HG03457 (cell line): ENCODE results near the gene ZFYVE9.

Experiments used
- ATAC-seq: cut with Tn5 transposase; IDR thresholded peaks from one replicate; pipeline ENCODE4 v1.9.1; 2021; ENCODE audit warnings: moderate number of reproducible peaks; ENCODE audit not compliant: unreplicated experiment

ZFYVE9 gene

GRCh38 chr1:52238474-52238873 lies 96.6 kb downstream of the ZFYVE9 start:
- ATAC-seq, result no peak

- no peak for ATAC-seq
Observed at GRCh38 chr1:52238887-52239707, 97.2 kb downstream of the ZFYVE9 start.

- no peak for ATAC-seq
Observed at GRCh38 chr1:52239708-52240001, 97.8 kb downstream of the ZFYVE9 start.

- ATAC-seq, result no peak
Observed at GRCh38 chr1:52240592-52241210, 98.8 kb downstream of the ZFYVE9 start.

- no peak for ATAC-seq
Observed at GRCh38 chr1:52243221-52243987, 101.5 kb downstream of the ZFYVE9 start.

GRCh38 chr1:52249831-52250230 lies 107.9 kb downstream of the ZFYVE9 start:
- ATAC-seq, result no peak

- ATAC-seq, result no peak
Observed at GRCh38 chr1:52253421-52253820, 111.5 kb downstream of the ZFYVE9 start.

GRCh38 chr1:52259886-52260285 lies 118.0 kb downstream of the ZFYVE9 start:
- ATAC-seq, result no peak

GRCh38 chr1:52263153-52263910 lies 121.4 kb downstream of the ZFYVE9 start:
- no peak for ATAC-seq

GRCh38 chr1:52264530-52265115 lies 122.7 kb downstream of the ZFYVE9 start:
- ATAC-seq, result no peak

GRCh38 chr1:52266507-52266906 lies 124.6 kb downstream of the ZFYVE9 start:
- ATAC-seq, result no peak

GRCh38 chr1:52268372-52268771 lies 126.5 kb downstream of the ZFYVE9 start:
- ATAC-seq, result no peak

GRCh38 chr1:52281518-52281917 lies 139.6 kb downstream of the ZFYVE9 start:
- ATAC-seq, result no peak

GRCh38 chr1:52288286-52288685 lies 146.4 kb downstream of the ZFYVE9 start:
- ATAC-seq, result no peak

- no peak for ATAC-seq
Observed at GRCh38 chr1:52294580-52294979, 152.7 kb downstream of the ZFYVE9 start.

- ATAC-seq, result no peak
Observed at GRCh38 chr1:52296345-52296744, 154.5 kb downstream of the ZFYVE9 start.

GRCh38 chr1:52305417-52306226 lies 163.7 kb downstream of the ZFYVE9 start:
- no peak for ATAC-seq

- no peak for ATAC-seq
Observed at GRCh38 chr1:52306227-52307006, 164.5 kb downstream of the ZFYVE9 start.

- ATAC-seq, result no peak
Observed at GRCh38 chr1:52321061-52321460, 179.2 kb downstream of the ZFYVE9 start.
